GM12801 (cell line): ENCODE measurements around the gene STK4.

Experiments
- CTCF ChIP-seq: IDR thresholded peaks from one replicate; pipeline ENCODE4 v1.5.1; 2011; ENCODE audit warnings: control low read depth; ENCODE audit not compliant: insufficient read length; ENCODE audit errors: extremely low read depth

The STK4 gene

DNA sequence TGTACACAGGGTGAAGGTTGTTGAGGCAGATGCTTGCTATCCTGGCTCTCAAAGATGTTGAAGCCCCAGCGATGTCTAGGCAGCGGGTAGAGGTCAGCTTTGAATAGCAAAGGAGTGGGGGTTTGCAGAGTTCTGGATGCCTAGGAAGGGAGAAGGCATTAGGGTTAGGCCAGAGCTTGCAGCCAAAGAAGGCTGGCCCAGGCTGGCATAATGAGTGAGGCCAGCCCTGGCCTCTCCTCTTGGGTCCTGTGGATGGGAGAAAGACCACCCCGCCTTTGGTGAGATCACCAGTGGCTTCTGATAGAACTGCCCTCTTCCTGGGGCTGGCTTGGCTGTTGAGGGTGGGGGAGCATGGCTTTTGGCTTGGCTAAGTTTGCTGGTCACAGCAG lies 149.1 kb downstream of the STK4 start:
- no peak for TF ChIP-seq CTCF

DNA sequence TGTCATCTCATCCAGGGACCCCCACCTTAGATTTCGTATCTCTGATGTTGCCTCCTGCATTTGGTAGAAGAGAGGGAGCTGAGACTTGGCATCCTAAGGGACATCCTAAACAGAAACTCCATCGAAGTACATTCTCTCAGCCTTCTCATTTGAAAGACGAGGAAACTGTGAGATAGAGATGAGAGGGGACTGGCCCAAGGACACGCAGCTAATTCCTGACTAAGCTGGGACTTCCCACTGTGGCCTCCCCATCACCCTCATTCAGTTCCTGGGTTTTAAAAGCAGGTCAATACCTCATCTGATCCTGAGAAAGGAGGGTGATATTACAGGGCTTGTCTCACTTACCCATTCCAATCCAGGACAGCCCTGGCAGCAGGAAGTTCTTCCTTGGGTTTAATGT lies 149.5 kb downstream of the STK4 start:
- TF ChIP-seq CTCF = no peak

DNA sequence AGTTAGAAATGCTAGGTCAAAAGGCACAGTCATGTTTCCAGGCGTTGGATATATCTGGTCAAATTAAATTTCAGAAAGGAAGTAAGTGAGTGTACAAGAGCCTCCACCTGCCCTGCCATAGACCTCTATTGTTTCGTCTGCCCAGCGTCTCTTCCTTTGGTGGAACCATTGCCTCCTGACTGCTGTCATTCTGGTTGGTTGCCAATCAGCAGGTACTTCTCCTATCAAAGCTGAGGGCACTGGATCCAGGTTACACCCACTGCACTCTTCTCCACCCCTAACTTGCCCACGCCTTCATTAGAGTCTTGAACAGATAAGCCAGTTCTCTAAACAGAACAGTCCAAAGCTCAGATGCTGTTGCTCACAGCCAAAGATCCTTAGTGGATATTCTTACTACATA lies 151.3 kb downstream of the STK4 start:
- no peak for TF ChIP-seq CTCF

GRCh38 chr20:45118028-45118427 lies 151.7 kb downstream of the STK4 start:
- no peak for TF ChIP-seq CTCF

DNA sequence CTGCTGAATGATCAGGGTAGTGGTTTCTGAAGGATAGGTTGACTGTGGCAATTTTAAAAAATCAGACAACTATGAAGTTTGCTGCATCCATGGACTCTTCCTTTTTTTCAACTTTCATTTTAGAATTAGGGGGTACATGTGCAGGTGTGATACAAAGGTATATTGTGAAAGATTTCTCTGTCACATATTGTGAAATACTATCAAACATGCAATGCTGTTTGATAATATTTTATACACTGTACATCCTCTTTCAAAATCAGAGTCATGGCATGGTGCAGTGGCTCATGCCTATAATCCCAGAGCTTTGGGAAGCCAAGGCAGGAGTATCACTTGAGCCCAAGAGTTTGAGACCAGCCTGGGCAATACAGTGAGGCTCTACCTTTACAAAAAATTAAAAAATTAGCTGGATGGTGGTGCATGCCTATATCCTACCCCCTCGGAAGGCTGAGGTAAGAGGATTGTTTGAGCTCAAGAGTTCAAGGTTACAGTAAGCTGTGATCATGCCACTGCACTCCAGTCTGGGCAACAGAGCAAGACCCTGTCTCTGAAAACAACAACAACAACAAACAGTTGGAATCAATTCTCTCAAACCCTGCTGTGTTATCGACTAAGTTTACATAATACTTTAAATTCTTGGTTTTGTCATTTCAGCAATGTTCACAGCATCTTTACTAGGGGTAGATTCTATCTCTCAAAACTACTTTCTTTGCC lies 153.4 kb downstream of the STK4 start:
- no peak for TF ChIP-seq CTCF

GRCh38 chr20:45121388-45121787 lies 155.1 kb downstream of the STK4 start:
- TF ChIP-seq CTCF = no peak

- no peak for TF ChIP-seq CTCF
These were observed 158.1 kb downstream of the STK4 start, which contains the start of gene WFDC12 for GRCh38 chr20:45124365-45124764. Gene WFDC12, minus strand, starts transcription at chr20:45124465. Its CDS starts 18 bp downstream, at chr20:45124447.
